GM12891 (cell line): Measurements from ENCODE around the gene NOX5.
"Not testable (repeated sequence)": the region's sequence is repeated elsewhere in the genome, so short reads cannot be mapped to it uniquely, and the experiment has no call there.

Source experiments
- DNase-seq: peaks from one replicate; pipeline ENCODE4 v3.0.0; 2011; ENCODE audit warnings: low spot score; ENCODE audit not compliant: insufficient read length
- FAIRE-seq: peaks from 2 replicates; lab custom pipeline; 2011; peaks lifted over from hg19 to GRCh38; lab: Jason Lieb, UNC
- PAX5 ChIP-seq: IDR thresholded peaks from 2 replicates; pipeline ENCODE4 v1.6.1; 2011; ENCODE audit warnings: low read length, moderate library complexity, mild to moderate bottlenecking; ENCODE audit not compliant: insufficient read depth, severe bottlenecking
- POLR2A ChIP-seq: IDR thresholded peaks from 2 replicates; pipeline ENCODE4 v1.6.1; 2011; ENCODE audit warnings: low read depth, low read length, control low read depth
- POLR2AphosphoS5 ChIP-seq: IDR thresholded peaks from 2 replicates; pipeline ENCODE4 v1.6.1; 2011; ENCODE audit warnings: low read depth, low read length, control low read depth
- POU2F2 ChIP-seq: IDR thresholded peaks from 2 replicates; pipeline ENCODE4 v1.6.1; 2011; ENCODE audit warnings: low read depth, mild to moderate bottlenecking, control low read depth, low read length, moderate library complexity
- SPI1 ChIP-seq: IDR thresholded peaks from 2 replicates; pipeline ENCODE4 v1.6.1; 2011; ENCODE audit warnings: low read depth, low read length, control low read depth
- TAF1 ChIP-seq: IDR thresholded peaks from 2 replicates; pipeline ENCODE4 v1.6.1; 2011; ENCODE audit warnings: low read depth, low read length, control low read depth

Gene NOX5

DNA sequence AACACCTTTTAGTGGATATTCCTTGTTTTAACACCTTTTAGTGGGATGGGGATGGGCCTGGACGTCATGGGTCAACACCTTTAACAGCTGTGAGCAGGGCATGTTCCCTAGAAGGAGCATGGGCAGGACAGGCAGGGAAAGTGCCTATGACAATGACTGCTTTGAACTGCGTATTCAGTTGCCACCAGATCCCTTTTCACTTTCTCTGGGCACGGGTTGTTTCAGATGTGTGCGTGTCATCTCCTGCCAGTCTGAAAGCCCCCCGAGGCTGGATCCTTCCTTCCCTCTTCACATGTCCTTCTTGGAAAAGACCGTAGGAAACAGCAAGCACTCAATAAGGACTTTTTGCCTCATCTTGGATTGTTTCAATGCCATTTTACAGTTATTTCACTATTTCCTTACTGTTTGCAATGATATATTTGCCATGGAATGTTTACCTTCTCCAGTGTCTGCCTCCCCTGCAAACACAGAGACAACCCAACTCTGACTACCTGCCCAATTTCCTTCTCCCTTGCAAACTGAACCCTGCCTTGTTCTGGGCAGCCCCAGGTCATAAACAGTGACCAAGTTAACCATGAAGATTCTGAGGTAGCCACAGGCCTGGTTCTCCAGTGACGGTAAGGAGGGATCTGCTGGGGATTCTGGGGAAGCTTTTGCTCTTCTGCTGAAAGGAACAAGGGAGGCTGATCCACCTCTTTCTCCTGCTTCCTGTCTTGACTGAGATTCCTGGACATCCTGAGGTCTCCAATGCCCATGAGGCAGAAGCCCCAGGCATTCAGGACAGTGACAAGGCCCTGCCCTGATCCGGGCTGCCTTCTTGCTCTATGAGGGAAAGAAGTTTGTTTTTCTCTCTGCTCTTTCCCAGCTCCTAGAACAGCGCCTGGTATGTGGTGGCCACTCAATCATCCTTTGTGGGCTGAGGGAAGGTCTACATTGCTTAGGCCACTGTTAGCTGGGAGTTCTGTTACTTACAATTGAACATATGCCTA lies 51.8 kb downstream of the NOX5 start:
- DNase-seq (no peak), FAIRE-seq (no peak)
- TF ChIP-seq SPI1 (no peak), POLR2AphosphoS5 (no peak), TAF1 (no peak), POLR2A (no peak), POU2F2 (no peak), PAX5 (no peak)

DNA sequence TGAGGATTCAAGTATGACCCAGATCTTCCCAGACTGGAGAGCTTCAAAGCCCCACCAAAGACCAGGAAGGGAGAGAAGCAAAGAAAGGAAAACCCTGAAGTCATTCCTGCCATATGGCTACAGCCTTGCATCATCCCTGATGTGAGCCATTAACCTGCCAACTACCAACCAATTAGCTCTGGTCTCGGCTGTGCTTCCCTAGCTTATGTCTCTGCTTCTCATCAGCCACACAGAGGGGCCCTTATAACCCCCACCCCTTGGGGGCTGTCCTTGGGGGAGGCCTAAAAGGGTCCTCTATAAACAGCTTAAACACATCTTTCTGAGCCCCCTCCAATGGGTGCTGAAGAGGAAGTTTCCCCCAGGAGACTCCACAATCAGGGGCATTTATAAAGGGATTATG lies 52.8 kb downstream of the NOX5 start:
- no peak for FAIRE-seq
- TF ChIP-seq TAF1 (no peak), SPI1 (no peak)
- DNase-seq = no peak

GRCh38 chr15:69068157-69068556 lies 53.7 kb downstream of the NOX5 start:
- FAIRE-seq = no peak
- DNase-seq = no peak
- TF ChIP-seq POU2F2 (no peak), TAF1 (no peak), POLR2A (no peak), PAX5 (no peak), POLR2AphosphoS5 (no peak), SPI1 (no peak)

DNA sequence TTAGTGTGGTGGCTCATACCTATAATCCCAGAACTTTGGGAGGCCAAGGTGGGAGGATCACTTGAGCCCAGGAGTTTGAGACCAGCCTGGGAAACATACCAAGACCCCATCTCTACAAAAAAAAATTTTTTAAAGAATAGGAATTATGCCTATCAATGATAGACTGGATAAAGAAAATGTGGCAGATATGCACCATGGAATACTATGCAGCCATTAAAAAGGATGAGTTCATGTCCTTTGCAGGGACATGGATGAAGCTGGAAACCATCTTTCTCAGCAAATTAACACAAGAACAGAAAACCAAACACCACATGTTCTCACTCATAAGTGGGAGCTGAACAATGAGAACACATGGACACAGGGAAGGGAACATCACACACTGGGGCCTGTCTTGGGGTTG lies 54.8 kb downstream of the NOX5 start:
- not testable (repeated sequence) for FAIRE-seq, DNase-seq

GRCh38 chr15:69069996-69070395 lies 55.5 kb downstream of the NOX5 start:
- FAIRE-seq (no peak), DNase-seq (no peak)
- TF ChIP-seq TAF1 = no peak
- no peak for TF ChIP-seq PAX5
- no peak for TF ChIP-seq POLR2A
- TF ChIP-seq POU2F2 = no peak
- TF ChIP-seq POLR2AphosphoS5 = no peak
- TF ChIP-seq SPI1 = no peak

GRCh38 chr15:69070396-69070795 lies 55.9 kb downstream of the NOX5 start:
- no peak for DNase-seq
- FAIRE-seq = no peak

DNA sequence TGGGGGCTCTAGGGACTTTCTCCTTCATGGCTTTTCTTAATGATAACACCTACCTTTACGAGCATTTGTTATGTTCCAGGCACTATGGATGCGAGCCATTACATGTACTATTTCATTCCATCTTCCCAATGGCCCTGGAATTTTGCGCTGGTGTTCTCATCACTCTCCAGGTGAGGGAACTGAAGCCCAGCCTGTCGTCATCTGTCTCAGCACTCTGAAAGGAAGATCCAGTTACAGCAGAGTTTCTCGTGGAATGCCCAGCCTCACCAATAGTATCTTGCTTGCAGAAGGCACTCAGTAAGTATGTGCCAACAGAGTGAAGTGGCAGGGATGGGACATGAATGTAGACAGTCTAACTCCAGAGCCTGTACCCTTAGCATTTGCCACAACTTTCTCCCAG lies 56.8 kb downstream of the NOX5 start:
- no peak for DNase-seq
- no peak for FAIRE-seq
- TF ChIP-seq SPI1 (no peak), PAX5 (no peak), POLR2AphosphoS5 (no peak), POU2F2 (no peak), TAF1 (no peak), POLR2A (no peak)

More at GRCh38 chr15:69070396-69070795, 55.9 kb downstream of the NOX5 start:
- no peak for TF ChIP-seq SPI1
- TF ChIP-seq POU2F2 = no peak
- TF ChIP-seq PAX5 = no peak
- no peak for TF ChIP-seq POLR2AphosphoS5
- no peak for TF ChIP-seq POLR2A
- TF ChIP-seq TAF1 = no peak

DNA sequence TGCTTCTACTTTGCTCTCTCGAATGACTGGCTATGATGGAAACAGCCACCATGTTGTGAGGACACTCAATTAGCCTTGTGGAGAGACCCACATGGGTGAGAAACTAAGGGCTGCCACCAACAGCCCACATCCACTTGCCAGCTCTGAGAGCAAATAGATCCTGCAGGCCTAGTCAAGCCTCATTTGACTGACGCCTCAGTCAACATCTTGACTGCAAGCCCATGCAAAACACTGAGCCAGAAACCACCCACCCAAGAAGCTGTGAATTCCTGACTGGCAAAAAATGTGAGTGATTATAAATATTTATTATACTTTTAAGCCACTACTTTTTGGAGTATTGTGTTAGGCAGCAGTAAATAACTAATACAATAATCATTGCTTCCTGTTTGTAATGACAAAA lies 58.4 kb downstream of the NOX5 start:
- FAIRE-seq = no peak

DNA sequence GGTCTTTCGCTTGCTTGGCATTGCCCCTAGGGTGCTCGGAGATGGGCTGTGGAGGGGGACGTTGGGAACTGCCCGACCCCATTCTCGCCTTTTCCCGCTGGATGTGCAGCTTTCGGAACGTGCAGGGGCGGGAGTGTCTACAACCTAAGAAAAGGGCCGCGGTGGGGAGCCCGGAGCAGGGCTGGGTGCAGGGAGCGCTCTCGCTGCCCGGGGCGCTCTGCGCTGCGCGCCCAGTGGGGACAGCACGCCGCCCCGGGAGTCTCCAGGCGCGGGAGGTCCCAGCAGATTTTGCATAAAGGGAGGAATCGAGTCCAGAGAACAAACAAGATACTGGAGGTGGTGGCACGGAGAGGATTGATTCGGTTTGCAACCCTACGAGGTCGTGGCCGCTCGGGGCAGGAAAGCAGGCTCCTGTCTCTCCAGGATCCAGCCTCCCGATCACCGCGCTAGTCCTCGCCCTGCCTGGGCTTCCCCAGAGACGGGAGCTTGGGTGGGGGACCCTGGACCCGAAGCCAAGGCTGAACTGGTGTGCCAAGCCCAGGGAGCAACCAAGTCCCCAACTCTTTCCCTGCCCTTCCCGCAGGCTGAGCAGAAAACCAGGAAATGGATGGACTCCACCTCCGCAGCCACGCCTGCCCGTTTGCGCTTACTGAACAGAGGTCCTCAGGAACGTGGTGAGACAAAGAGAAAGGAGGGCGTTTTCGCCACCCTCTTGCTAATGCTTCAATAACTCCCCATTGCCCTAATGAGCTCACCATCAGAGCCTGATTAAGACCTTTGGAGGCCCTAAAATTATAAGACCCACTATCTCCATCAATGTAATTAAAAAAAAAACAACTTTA lies 59.7 kb downstream of the NOX5 start:
- FAIRE-seq (no peak), DNase-seq (no peak)
- TF ChIP-seq PAX5 (no peak), POLR2A (no peak), POU2F2 (no peak), SPI1 (no peak), POLR2AphosphoS5 (no peak), TAF1 (no peak)

More for the DNA sequence above, 58.4 kb downstream of the NOX5 start:
- DNase-seq = no peak
- TF ChIP-seq POLR2A = no peak
- no peak for TF ChIP-seq POLR2AphosphoS5
- no peak for TF ChIP-seq PAX5
- no peak for TF ChIP-seq TAF1
- no peak for TF ChIP-seq SPI1
- no peak for TF ChIP-seq POU2F2
